Trophoblast cell (in vitro differentiated cells and primary cell): Measurements from ENCODE around the gene C1orf50.

Source experiments
- DNase-seq, 2 donors: peaks; one replicate each; pipeline ENCODE4 v3.0.0-alpha.2; 2016
- H2AFZ ChIP-seq: 2 replicates; pipeline ENCODE4 v1.6.1; 2013; ENCODE audit warnings: low read length, moderate library complexity, mild to moderate bottlenecking; ENCODE audit not compliant: insufficient read depth, poor library complexity
- H2AK5ac ChIP-seq: 2 replicates; pipeline ENCODE4 v1.6.1; 2013; ENCODE audit warnings: mild to moderate bottlenecking, low read length
- H2BK120ac ChIP-seq: 2 replicates; pipeline ENCODE4 v1.6.1; 2013; ENCODE audit warnings: low read length, mild to moderate bottlenecking, moderate library complexity; ENCODE audit not compliant: insufficient read depth, poor library complexity
- H2BK12ac ChIP-seq: 2 replicates; pipeline ENCODE4 v1.6.1; 2013; ENCODE audit warnings: mild to moderate bottlenecking, low read length, moderate library complexity
- H2BK5ac ChIP-seq: 2 replicates; pipeline ENCODE4 v1.6.1; 2013; ENCODE audit warnings: low read length, low read depth, moderate library complexity, mild to moderate bottlenecking; ENCODE audit not compliant: poor library complexity
- H3K14ac ChIP-seq: 2 replicates; pipeline ENCODE4 v1.6.1; 2013; ENCODE audit warnings: mild to moderate bottlenecking, low read length
- H3K18ac ChIP-seq: 2 replicates; pipeline ENCODE4 v1.6.1; 2013; ENCODE audit warnings: mild to moderate bottlenecking, low read length
- H3K23ac ChIP-seq: 2 replicates; pipeline ENCODE4 v1.6.1; 2013; ENCODE audit warnings: low read length
- H3K27ac ChIP-seq: 2 replicates; pipeline ENCODE4 v1.5.1; 2013; ENCODE audit warnings: low read depth, mild to moderate bottlenecking, inconsistent platforms, low read length, moderate library complexity
- H3K27me3 ChIP-seq: 2 replicates; pipeline ENCODE4 v1.6.1; 2013; ENCODE audit warnings: inconsistent platforms, mild to moderate bottlenecking, low read length, moderate library complexity; ENCODE audit not compliant: insufficient read depth
- H3K36me3 ChIP-seq, 2 experiments: 1 replicate in 1 of 2; 2 replicates in 1 of 2; pipeline ENCODE4 v1.6.1; 2013; ENCODE audit warnings: low read length in 2 of 2, mild to moderate bottlenecking in 2 of 2, moderate library complexity in 1 of 2; ENCODE audit not compliant: insufficient read depth in 2 of 2, control insufficient read depth in 1 of 2
- H3K4ac ChIP-seq: 2 replicates; pipeline ENCODE4 v1.6.1; 2013; ENCODE audit warnings: low read depth, mild to moderate bottlenecking, low read length, moderate library complexity
- H3K4me1 ChIP-seq, 2 experiments: 1 replicate in 1 of 2; 2 replicates in 1 of 2; pipeline ENCODE4 v1.6.1; 2013; ENCODE audit warnings: low read length in 2 of 2, mild to moderate bottlenecking in 2 of 2, moderate library complexity in 1 of 2; ENCODE audit not compliant: insufficient read depth in 2 of 2, control insufficient read depth in 1 of 2
- H3K4me2 ChIP-seq: 2 replicates; pipeline ENCODE4 v1.6.1; 2013; ENCODE audit warnings: inconsistent platforms, mild to moderate bottlenecking, low read length, moderate library complexity
- H3K4me3 ChIP-seq: 2 replicates; pipeline ENCODE4 v1.5.1; 2013; ENCODE audit warnings: mild to moderate bottlenecking, low read depth, low read length, inconsistent platforms
- H3K79me1 ChIP-seq: one replicate; pipeline ENCODE4 v1.6.1; 2013; ENCODE audit warnings: low read length
- H3K79me2 ChIP-seq: 2 replicates; pipeline ENCODE4 v1.6.1; 2013; ENCODE audit warnings: low read length, mild to moderate bottlenecking; ENCODE audit not compliant: control insufficient read depth, insufficient read depth, poor library complexity
- H3K9ac ChIP-seq: 2 replicates; pipeline ENCODE4 v1.6.1; 2013; ENCODE audit warnings: mild to moderate bottlenecking, low read length
- H3K9me3 ChIP-seq: 2 replicates; pipeline ENCODE4 v1.6.1; 2013; ENCODE audit warnings: low read depth, mild to moderate bottlenecking, control low read depth, inconsistent platforms, low read length; ENCODE audit not compliant: insufficient read depth
- H4K12ac ChIP-seq: 2 replicates; pipeline ENCODE4 v1.6.1; 2013; ENCODE audit warnings: low read depth, mild to moderate bottlenecking, low read length, moderate library complexity
- H4K8ac ChIP-seq: 2 replicates; pipeline ENCODE4 v1.6.1; 2013; ENCODE audit warnings: low read depth, mild to moderate bottlenecking, low read length, moderate library complexity
- H4K91ac ChIP-seq: one replicate; pipeline ENCODE4 v1.6.1; 2013; ENCODE audit warnings: low read depth, mild to moderate bottlenecking, low read length, moderate library complexity
- WGBS: extraction: QIAGEN DNeasy Blood & Tissue Kit; methylation state at CpG from one replicate; pipeline ENCODE4 v1.1.7; 2013; ENCODE audit warnings: missing lambda C conversion rate; ENCODE audit not compliant: insufficient read length, insufficient coverage; ENCODE audit errors: extremely low coverage; 5-methylcytosine and 5-hydroxymethylcytosine counted together

The C1orf50 gene

DNA sequence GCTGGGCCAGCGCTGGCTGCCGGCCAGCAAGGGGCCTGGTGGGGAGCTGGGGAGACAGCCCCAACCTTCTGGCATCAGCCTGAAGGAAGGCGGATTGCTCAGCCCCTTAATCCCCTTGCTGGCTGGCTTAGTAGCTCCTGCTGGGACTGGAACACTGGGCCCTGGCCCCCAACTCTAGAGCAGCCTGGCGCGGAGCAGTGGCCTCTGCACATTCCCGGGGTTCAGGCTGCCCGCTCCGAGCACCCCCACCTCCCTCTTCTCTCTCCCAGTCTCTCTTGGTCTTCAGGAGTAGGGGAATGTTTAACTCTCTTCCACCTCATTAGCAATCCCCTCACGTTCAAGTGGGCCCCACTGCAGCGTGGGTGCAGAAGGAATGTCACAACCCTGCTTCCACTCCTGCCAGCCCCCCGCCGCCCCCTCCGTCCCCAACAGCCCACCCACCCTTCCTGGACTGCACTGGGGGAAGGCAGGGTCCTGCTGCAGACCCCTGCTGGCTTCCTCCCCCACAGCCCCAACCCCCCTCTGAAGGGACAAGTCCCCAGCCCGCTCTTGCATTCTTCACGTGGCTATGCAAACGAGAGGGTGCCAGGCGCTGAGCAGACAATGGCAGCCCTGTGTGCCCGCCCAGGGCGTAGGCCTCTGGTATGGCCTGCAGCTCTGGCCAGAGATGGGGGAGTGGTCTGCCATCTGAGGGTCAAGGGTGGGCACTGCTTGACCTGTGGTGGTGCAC lies 26.0 kb upstream of the C1orf50 start:
- Histone ChIP-seq H2BK5ac (no peak overlapping the region), H2BK12ac (no peak overlapping the region), H4K8ac (no peak overlapping the region), H3K27me3 (no peaks in the 10 kb centered on the region), H3K4me3 (no peak overlapping the region), H3K79me1 (no peaks in the 10 kb centered on the region), H3K36me3 (peaks cover 5% of the 10 kb centered on the region in 2 experiments), H2AFZ (no peak overlapping the region), H3K4me2 (no peak overlapping the region), H2BK120ac (no peak overlapping the region), H4K91ac (no peak overlapping the region), H3K18ac (no peak overlapping the region), H3K4ac (no peak overlapping the region), H2AK5ac (no peak overlapping the region), H3K79me2 (no peaks in the 10 kb centered on the region), H3K9me3 (peaks cover 6% of the 10 kb centered on the region), H3K9ac (no peak overlapping the region), H3K27ac (no peak overlapping the region), H4K12ac (no peak overlapping the region), H3K14ac (no peak overlapping the region), H3K23ac (no peak overlapping the region), H3K4me1 (peaks cover 10 to 13% of the 10 kb centered on the region in 2 experiments)
- DNase-seq: no peak
- WGBS: no CpG with 5 or more reads among the region's 19 CpGs

DNA sequence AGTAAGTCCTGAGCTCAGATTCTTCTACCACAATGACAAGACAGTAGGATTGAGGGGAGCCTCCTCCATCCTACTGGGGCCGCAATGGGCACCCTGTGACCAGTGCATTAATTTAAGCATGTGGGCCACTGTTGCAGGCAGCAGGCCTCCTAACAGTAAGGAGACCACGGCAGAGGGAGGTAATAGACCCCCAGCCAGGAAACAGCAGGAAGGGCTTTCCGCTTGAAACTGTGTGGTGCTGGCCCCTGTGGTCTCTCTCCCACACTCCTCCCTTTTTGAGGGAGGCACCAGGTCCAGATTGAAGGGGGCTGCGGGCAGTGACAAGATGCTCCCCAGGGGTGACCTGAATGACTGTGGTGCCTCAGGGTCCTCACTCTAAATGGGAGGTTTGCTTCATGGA lies 25.3 kb upstream of the C1orf50 start:
- Histone ChIP-seq H3K4me2 (no peak overlapping the region), H3K4ac (no peak overlapping the region), H2BK12ac (no peak overlapping the region), H3K79me2 (no peaks in the 10 kb centered on the region), H2AK5ac (no peak overlapping the region), H4K12ac (no peak overlapping the region), H3K79me1 (no peaks in the 10 kb centered on the region), H3K14ac (no peak overlapping the region), H3K36me3 (peaks cover 12% of the 10 kb centered on the region in 2 experiments), H3K4me1 (peaks cover 10 to 13% of the 10 kb centered on the region in 2 experiments), H2BK120ac (no peak overlapping the region), H2AFZ (no peak overlapping the region), H2BK5ac (no peak overlapping the region), H3K18ac (no peak overlapping the region), H3K23ac (no peak overlapping the region), H3K9me3 (peaks cover 6% of the 10 kb centered on the region), H3K4me3 (no peak overlapping the region), H3K27me3 (no peaks in the 10 kb centered on the region), H3K9ac (no peak overlapping the region), H4K8ac (no peak overlapping the region), H3K27ac (no peak overlapping the region), H4K91ac (no peak overlapping the region)
- no CpG with 5 or more reads among the region's 4 CpGs for WGBS
- no peak for DNase-seq

DNA sequence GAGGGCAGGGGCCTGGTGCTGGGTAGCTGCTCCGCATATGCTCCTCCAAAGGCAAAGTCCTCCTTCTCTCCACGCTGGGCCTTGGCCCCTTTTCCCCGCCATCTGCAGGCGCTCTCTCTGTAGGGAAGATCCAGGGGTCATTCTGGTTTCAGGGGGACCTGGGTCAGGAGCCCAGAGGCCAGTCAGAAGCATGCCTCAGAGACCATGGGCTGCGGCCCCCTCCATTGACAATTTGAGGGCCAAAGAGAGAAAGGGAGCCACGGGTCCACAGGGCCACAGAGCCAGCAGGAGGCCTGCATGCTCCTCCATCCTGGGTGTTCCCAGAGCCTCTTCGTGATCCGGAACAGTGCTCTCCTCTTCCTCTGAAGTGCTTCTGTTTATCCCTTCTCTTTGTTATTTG lies 24.9 kb upstream of the C1orf50 start:
- H3K4me3 ChIP-seq: no peak overlapping the region
- H3K79me1 ChIP-seq: no peaks in the 10 kb centered on the region
- no peak overlapping the region for H3K4ac ChIP-seq
- no peak for DNase-seq
- H4K8ac ChIP-seq: no peak overlapping the region
- H2BK12ac ChIP-seq: no peak overlapping the region
- H3K36me3 ChIP-seq: peaks cover 15 to 16% of the 10 kb centered on the region in 2 experiments
- H4K12ac ChIP-seq: no peak overlapping the region
- H3K23ac ChIP-seq: no peak overlapping the region
- no peak overlapping the region for H3K27ac ChIP-seq
- no peak overlapping the region for H2BK5ac ChIP-seq
- H2BK120ac ChIP-seq: no peak overlapping the region
- no peak overlapping the region for H3K9ac ChIP-seq
- peaks cover 10 to 13% of the 10 kb centered on the region in 2 experiments for H3K4me1 ChIP-seq
- no peak overlapping the region for H2AFZ ChIP-seq
- peaks cover 6% of the 10 kb centered on the region for H3K9me3 ChIP-seq
- H3K79me2 ChIP-seq: no peaks in the 10 kb centered on the region
- no peaks in the 10 kb centered on the region for H3K27me3 ChIP-seq
- no peak overlapping the region for H2AK5ac ChIP-seq
- no peak overlapping the region for H4K91ac ChIP-seq
- no peak overlapping the region for H3K14ac ChIP-seq
- H3K18ac ChIP-seq: no peak overlapping the region
- H3K4me2 ChIP-seq: no peak overlapping the region
- no CpG with 5 or more reads among the region's 8 CpGs for WGBS

DNA sequence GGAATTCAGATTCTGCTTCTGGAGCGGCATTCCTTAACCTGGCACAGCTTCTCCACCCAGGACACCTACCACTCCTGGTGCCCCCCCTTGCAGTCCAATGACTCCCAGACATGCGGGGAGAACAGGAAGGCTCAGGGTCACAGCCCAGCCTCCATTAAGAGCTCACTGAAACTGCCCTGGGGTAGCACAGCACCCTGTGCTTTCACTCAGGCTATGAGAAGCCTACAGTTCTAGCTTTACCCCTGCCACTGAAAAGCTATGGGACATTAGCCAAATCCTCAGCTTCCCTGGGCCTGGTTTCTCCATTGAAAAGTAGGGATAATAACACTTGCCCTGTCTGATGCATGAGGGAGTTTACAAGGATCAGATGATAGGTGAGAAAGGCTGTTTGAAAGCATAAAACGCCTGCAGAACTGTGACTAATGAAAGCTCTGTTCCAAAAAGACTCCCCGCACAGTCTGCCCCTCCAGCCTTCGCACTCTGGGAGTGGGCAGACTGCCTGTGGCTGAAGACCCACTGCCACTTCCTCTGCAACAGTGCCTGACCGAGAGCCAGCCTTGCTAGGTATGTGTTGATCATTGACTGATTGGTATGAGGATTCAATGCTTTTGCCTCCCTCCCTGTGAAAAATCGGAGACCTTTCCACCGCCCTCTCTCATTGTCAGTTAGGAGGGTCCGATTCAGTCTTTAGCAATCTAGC lies 24.3 kb upstream of the C1orf50 start:
- Histone ChIP-seq H3K18ac (no peak overlapping the region), H3K14ac (no peak overlapping the region), H2BK5ac (no peak overlapping the region), H3K36me3 (peaks cover 20 to 23% of the 10 kb centered on the region in 2 experiments), H4K91ac (no peak overlapping the region), H3K27me3 (no peaks in the 10 kb centered on the region), H4K12ac (no peak overlapping the region), H3K9me3 (peaks cover 5% of the 10 kb centered on the region), H3K4me3 (no peak overlapping the region), H3K4me1 (peaks cover 10 to 13% of the 10 kb centered on the region in 2 experiments), H3K4ac (no peak overlapping the region), H3K23ac (no peak overlapping the region), H3K79me1 (no peaks in the 10 kb centered on the region), H2BK12ac (no peak overlapping the region), H3K4me2 (no peak overlapping the region), H4K8ac (no peak overlapping the region), H3K79me2 (no peaks in the 10 kb centered on the region), H3K9ac (no peak overlapping the region), H2AFZ (no peak overlapping the region), H3K27ac (no peak overlapping the region), H2AK5ac (no peak overlapping the region), H2BK120ac (no peak overlapping the region)
- no CpG with 5 or more reads among the region's 9 CpGs for WGBS
- DNase-seq: no peak
